ENCODE measurements around the gene EIF3F. TPM values are rescaled to one million over a fixed set of nuclear protein-coding genes. Genes with fewer than 3 reads are reported as not detected.
A peak's percentile ranks its signal among the peaks of the same experiment; 100 is the strongest.

Gene EIF3F
- total and polyA plus RNA-seq, 10 of the 15 experiments (the other 5 are each of a cell fraction or from before 2014, with no cell fraction given), result 81.3 to 461 (median 213) TPM

GRCh38 chr11:8018484-8019313, 31.6 kb downstream of the EIF3F start:
- Histone ChIP-seq H3K4me1 (ENCODE audit: control insufficient read depth, insufficient read depth, low read length) (no peaks in the 10 kb centered on the region), H3K36me3 (ENCODE audit: control insufficient read depth in 2 of 2, insufficient read depth in 2 of 2, low read length in 1 of 2) (no peaks in the 10 kb centered on the region), H4K20me1 (ENCODE audit: control insufficient read depth, insufficient read depth) (no peaks in the 10 kb centered on the region), H3K27ac (ENCODE audit: control insufficient read depth, insufficient read depth) (no peak overlapping the region), H3K79me2 (ENCODE audit: control insufficient read depth, insufficient read depth, low read length) (no peaks in the 10 kb centered on the region), H3K9ac (ENCODE audit: control insufficient read depth, insufficient read depth, low read length) (no peak overlapping the region), H3K27me3 (replicated peaks in 1 of 2; ENCODE audit: control insufficient read depth in 2 of 2, insufficient read depth in 2 of 2, low read length in 1 of 2) (peaks cover 5 to 8% of the 10 kb centered on the region in 2 experiments), H3K9me3 (replicated peaks; ENCODE audit: control insufficient read depth, insufficient read depth, low read length) (no peaks in the 10 kb centered on the region), H2AFZ (ENCODE audit: control insufficient read depth, low read depth, low read length) (no peak overlapping the region), H3K4me2 (ENCODE audit: control insufficient read depth, insufficient read depth) (peak overlapping the region; percentile 60; the same call in 1 of the 2 replicates), H3K4me3 (no peak overlapping the region)
- FAIRE-seq, result no peak
- in situ Hi-C loops (cut with MboI), result no loop called here
- DNase-seq (ENCODE audit: low read depth, low spot score), result no peak
- POLR2A ChIA-PET, result no interaction called here
- WGBS (ENCODE audit: insufficient coverage, insufficient replicate concordance, low lambda C conversion rate, missing lambda C conversion rate), result 13% methylated on average over 32 of the region's 62 CpGs
- no TSS peak for BruUV-seq (replicated peaks)
- peak; percentile 68 for ATAC-seq
- RAD21 ChIA-PET (ENCODE audit: unreplicated experiment), result interaction anchor here (1.1 kb wide), 1 partner anchor 12 kb away, joined by 4 read pairs; no protein-coding TSS in a partner anchor
- CTCF ChIA-PET, result interaction anchor here (1.8 to 4.0 kb wide), 2 partner anchors 12 to 15 kb away, joined by 8 to 24 read pairs; no protein-coding TSS in a partner anchor
- TF ChIP-seq SRF (IDR thresholded peaks at IDR 0.05; ENCODE audit: low read depth in 2 of 2, low read length in 2 of 2) (no peak), YY1 (IDR thresholded peaks at IDR 0.05; ENCODE audit: low read depth, low read length) (peak; percentile 77), KDM1A (IDR thresholded peaks at IDR 0.05; ENCODE audit: borderline replicate concordance) (no peak), BMI1 (IDR thresholded peaks at IDR 0.05; ENCODE audit: borderline replicate concordance) (peak; percentile 84), LARP7 (IDR thresholded peaks at IDR 0.05) (0 out of 2 replicates have a peak, but pooled peaks have one; percentile 34)
- SMC1A ChIA-PET (ENCODE audit: uncharacterized antibody, unreplicated experiment), result interaction anchor here (0.8 kb wide), 1 partner anchor 12 kb away, joined by 3 read pairs; no protein-coding TSS in a partner anchor
- intact Hi-C loops (cut with micrococcal nuclease; ENCODE audit: unreplicated experiment), result no loop called here
